ENCODE results near the gene TRABD2B. TPM values are rescaled to one million over a fixed set of nuclear protein-coding genes. Genes with fewer than 3 reads are reported as not detected.
A peak's percentile ranks its signal among the peaks of the same experiment; 100 is the strongest.

TRABD2B gene
- polyA plus RNA-seq, 3 donors = 16.1 to 17.2 (median 16.7) TPM

DNA sequence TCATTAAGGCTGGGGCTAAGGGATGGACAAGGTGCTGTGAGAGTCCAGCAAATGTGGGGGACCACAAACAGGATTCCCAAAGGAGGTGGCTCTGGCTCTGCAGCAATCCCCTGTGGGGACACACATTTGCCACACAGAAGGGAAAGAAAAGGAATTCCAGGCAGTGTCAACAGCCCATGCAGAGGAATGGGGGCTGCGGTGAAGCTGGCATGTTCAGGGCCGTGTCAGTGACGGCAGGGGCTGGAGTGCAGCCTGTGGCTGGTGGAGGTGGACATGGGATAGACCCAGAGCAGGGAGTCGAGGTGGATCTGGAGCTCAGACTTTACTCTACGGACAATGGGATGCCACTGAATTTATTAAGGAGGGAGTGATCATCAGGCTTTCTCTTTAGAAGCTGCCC, 183.2 kb downstream of the TRABD2B start:
- DNase-seq (ENCODE audit: low read depth in 3 of 3, low spot score in 2 of 3) = no peak

DNA sequence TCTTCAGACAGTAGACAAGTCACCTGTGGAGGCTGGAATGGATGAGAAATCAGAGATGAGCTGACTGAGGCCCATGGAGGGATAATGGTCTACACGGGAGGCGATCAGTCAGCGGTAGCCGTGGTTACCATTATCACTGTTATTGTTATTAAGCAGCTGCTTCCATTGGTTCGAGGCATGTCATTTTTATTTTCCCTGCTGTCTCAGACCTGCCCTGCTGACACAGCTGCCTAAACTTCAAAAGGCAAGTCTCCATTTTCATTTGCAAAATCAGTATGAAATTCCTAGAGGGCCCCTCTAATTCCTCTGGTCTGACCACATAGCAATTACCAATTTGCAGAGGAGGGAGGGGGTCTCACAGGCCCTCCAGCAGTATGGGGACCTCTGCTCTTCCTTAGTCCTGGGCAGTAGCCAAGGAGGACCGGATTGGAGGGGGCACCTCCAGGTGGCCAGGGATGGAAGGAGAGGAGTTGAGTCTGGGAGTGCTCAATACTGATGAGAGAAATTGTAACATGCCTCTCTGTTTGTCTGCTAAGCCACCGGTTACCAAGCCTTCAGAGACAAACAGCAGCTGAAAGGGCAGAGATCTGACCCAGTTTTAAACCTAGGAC, 184.2 kb downstream of the TRABD2B start:
- DNase-seq (ENCODE audit: low read depth in 3 of 3, low spot score in 2 of 3) = no peak

DNA sequence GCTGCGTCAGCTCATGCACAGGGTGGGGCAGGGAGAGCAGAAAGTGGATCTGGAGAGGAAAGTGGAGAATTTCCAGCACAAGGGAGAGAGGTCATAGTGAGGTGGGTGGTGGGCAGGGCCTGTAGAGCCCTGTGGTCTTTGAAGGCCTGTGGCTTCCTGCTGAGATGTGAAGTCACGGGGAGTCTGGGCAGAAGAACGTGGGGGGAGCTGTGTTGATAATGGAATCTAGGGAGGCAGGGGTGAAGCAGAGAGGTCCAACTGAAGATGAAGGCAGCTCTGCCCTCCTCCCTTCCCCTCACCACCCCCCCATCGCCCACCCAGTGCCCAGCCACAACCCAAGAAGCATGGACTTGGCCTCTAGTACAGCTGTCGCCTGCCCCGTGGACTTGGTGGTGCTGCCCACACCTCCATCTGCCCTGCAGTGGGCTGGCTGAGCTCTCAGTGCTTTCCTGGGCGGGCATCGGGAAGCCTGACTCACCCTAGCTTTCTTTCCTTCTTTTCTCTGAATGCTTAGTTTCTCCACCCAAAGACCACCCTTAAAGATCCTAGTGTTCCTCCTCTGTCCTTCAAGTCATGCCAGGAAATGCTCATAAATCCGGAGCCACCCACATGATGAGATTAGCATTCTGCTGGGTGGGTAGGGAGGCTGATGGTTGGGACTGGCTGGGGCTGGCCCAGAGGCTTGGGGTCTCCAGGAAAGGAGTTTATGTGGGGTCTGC, 186.1 kb downstream of the TRABD2B start:
- no peak for DNase-seq (ENCODE audit: low read depth in 3 of 3, low spot score in 2 of 3)

DNA sequence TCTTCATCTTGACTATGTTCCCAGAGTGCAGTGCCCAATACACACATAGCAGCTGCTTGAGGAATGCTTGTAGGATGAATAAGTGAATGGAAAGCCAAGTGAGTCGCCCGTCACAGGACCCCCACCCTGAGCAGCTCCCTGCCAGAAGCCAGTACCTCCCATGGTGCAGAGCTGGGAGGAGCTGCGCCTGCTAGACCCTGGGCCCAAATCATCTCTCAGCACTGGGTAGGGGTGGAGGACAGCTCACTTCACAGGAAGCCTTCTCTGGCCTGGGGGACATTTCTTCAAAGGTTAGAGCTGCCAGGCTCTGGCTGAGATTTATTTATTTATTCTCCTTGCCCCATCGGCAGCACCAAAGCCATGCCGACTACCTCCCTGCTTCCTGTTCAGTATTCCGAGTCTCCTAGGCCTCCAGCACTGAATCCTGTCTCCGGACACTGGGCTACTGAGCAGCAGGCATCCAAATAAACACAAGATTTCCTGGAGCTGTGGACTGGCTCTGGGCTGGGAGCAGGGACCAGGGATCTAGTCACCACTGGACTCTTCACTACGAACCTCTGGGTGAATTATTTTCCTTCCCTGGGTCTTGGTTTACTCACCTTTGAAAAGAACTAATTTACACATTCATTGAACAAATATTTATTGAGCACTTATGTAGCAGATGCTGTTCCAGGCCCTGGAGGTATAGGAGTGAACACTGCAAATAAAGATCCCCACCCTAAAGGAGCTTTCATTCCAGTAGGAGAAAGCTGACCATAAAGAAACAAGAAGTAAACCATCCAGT, 187.7 kb downstream of the TRABD2B start:
- DNase-seq (ENCODE audit: low read depth in 3 of 3, low spot score in 2 of 3) = no peak

DNA sequence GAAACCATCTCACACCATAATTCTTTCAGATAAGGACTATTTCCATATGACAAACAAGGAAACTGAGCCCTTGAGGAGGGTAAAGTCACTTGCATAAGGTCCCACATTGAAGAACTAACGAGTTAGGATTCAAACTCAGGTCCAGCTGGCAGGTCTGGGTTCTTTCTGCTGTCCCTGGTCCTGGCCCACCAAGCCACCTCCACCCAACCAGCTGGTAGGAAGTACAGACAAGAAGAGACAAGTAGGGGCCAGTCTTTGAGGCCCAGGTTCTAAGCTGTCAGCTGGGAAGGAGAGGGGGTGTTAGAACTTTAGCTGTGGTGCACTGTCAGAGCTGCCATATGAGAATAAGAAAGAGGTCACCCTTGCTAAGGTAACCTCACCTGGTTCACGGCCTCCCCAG, 188.6 kb downstream of the TRABD2B start:
- DNase-seq (ENCODE audit: low read depth in 3 of 3, low spot score in 2 of 3) = no peak

DNA sequence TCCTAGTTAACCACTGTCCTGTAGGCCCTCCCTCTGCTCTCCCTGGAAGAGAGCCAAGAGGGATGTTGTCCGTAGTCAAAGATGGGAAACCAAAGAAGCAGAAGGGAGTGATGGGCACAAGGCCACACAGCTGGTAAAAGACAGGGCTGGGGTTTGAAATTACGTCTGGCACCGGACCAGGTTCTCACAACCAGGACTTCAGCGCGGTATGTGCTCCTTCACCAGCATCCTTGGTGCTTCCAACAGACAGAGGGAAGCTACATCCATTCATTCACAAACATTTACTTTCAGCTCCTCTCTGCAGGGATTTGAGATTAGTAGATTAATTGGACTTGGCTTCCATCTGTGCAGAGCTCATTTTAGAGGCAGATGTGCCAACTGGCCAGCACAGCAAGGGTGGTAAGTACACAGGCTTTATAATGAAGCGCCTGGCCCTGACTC, 191.2 kb downstream of the TRABD2B start:
- no peak for DNase-seq (ENCODE audit: low read depth in 3 of 3, low spot score in 2 of 3)

DNA sequence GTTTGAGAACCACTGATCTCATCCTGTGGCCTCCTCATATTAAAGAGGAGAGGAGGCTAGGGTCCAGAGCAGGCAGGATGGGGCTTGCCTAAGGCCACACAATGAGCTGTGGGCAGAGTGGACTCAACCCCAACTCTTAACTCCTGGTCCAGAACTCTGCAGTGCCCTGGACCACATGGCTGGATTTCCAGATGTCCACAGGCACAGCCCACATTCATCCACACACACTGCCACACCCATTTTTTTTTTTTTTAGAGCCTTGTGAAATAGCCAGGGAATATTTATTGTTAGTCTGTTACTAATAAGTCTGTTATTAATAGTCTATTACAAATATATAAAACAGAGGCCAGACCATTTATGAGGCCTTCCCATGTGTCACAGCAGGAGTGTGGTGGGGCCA, 192.2 kb downstream of the TRABD2B start:
- DNase-seq (ENCODE audit: low read depth in 3 of 3, low spot score in 2 of 3) = no peak

DNA sequence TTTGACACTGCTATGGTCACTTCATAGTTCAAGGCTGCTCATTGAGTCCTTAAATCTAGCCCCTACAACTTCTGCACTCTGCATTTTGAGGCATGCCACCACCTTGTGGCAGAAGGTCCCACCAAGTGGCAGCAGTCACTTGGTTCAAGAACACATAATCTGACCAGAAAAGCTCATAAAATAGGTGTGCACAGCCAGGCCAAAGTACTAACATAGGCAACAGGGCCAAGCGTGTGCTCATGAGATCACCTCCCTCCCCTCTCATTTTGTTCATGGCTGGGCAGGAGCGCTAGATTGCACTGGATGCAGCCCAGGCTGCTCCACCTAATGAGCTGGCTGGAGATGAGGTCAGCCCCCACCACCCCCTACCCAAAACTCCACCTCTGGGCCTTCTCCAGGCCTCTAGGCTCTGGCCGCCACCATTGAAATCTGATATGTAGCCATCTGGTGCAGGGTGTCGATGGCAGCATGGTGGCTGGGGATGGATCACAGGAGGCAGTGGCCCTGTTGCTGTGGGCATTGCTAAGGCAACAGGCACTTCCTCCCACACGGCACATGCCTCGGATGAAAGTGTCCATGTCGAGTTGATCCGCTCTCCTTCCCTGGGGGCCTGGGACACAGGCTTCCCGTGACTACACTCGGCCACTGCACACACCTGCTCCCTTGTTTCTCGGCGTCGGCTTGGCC, 193.2 kb downstream of the TRABD2B start:
- peak in 2 of 3 donors; percentile 48 to 68 for DNase-seq (ENCODE audit: low read depth in 3 of 3, low spot score in 2 of 3)

DNA sequence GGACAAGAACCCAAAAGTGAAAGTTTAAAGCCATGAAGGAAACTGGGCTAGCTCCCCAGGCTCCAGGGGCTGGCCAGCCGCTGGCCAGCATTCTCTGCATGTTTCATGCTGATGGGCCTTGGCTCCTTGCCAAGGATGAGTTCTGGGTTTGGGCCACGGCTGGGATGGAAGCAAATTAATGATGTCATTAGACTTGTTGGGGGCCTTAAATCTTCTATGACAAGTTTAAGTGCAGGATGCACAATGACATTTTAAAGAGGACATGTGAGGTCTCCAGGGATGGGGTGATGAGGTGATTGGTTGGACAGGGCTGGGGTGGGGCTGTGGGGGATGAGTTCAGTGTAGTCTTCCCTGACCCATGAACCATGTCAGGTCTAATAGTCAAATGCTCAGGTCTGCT, 199.6 kb downstream of the TRABD2B start:
- DNase-seq (ENCODE audit: low read depth in 3 of 3, low spot score in 2 of 3) = no peak

DNA sequence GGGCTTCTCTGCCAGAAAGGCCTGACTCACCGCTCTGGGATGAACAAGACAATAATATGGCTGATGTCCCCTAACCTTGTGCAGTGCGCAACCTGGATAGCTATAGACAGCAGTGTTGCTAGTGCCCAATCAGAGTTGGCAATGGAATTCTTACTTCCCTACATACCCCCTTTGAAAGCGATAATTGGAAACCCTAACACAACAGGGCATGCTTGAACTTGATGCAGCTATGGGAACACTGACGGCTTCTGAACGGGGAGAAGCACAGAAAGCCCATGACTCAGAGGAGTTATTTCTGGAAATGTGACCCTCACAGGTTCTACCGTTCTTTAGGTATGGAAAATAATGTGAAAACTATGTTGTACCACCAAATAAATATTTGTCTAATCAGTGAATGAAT, 200.6 kb downstream of the TRABD2B start:
- DNase-seq (ENCODE audit: low read depth in 3 of 3, low spot score in 2 of 3) = no peak

DNA sequence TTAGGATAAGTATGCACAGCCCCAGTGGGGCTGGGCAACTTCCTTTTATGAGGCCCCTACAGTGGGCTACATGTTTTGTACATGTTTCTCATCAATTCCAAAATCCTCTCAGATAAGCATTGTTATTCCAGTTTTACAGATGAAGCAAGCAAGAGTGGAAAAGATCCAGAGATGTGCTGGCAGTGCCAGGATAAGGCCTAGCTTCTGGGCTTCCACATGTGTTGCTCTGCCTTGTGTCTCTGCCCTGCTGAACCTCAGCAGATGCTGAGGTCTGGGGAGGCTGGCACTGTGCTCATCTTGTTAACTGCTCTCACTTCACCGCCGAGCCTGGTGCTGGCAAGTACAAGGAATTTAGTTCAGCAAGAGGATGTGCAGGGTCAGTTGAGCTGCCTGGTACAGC, 202.1 kb downstream of the TRABD2B start:
- no peak for DNase-seq (ENCODE audit: low read depth in 3 of 3, low spot score in 2 of 3)

DNA sequence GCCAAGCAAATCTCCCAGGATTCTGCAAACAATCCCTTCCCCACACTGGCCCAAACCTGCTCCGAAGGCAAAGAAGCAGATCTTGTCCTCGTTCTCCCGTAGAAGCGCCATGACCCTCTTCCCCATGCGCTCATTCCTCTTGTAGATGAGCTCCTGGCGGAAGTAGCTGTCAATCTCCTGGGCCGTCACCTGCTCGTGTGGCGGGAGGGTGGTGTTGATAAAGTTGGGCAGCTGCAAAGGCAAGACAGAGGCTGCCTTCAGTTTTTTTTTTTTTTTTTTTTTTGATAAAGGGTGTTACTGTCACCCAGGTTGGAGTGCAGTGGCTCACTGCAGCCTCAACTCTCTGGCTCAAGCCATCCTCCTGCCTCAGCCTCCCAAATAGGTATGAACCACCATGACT, 202.7 kb downstream of the TRABD2B start:
- no peak for DNase-seq (ENCODE audit: low read depth in 3 of 3, low spot score in 2 of 3)

DNA sequence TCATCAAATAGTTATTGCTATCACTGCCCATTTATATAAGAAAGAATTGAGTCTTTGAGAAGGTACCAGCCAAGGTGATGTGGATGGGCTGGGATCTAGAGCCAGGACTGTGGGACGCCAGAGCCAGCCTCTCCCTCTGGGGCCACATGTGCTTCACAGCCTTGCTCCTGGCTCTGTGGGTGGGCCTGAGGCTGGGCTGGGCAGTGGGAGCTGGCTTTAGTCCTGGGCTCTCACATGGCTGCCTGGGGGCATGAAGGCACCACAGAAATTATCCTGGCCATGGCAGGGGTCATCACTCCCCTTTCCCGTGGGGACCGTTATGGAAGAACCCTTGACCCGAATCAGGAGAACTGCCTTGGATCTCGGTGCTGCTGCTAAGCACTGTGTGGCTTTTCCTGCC, 203.1 kb downstream of the TRABD2B start:
- DNase-seq (ENCODE audit: low read depth in 3 of 3, low spot score in 2 of 3) = no peak

DNA sequence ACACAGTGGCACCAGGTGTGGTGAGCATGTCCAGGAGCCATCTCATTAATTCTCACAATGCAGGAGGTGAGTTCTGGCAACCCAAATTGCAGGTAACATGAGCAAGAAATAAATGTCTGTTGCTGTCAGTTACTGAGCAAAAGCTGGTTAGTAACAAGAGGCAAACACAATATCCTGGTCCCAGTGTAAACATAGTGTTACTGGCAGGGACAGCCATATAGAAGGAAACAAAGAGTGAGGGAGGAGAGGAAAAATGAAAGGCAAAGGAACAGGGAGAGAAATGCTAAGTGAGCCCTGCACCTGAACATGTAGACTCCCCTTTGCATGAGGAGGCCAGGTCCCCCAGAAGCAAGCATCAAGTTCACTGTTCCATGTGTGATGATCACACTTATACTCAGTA, 203.6 kb downstream of the TRABD2B start:
- DNase-seq (ENCODE audit: low read depth in 3 of 3, low spot score in 2 of 3) = no peak

DNA sequence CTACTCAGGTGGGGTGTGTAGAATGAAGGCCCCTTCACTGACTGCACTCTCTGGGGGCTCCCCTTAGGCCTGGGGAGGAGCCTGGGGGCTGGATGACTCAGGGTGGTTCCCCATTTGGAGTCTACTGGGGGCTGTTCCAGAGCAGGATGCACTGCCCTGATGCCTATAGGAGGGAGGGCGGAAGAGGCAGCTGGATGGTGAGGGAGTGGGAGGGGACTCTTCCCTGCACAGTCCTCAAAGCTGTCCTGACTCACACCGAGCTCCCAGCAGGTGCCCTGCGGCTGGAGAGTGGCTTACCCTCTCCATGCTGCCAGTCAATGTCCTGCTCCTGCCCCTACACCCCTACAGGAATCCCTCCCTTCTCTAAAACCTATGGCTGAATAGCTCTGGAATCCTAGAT, 204.4 kb downstream of the TRABD2B start:
- DNase-seq (ENCODE audit: low read depth in 3 of 3, low spot score in 2 of 3) = no peak

DNA sequence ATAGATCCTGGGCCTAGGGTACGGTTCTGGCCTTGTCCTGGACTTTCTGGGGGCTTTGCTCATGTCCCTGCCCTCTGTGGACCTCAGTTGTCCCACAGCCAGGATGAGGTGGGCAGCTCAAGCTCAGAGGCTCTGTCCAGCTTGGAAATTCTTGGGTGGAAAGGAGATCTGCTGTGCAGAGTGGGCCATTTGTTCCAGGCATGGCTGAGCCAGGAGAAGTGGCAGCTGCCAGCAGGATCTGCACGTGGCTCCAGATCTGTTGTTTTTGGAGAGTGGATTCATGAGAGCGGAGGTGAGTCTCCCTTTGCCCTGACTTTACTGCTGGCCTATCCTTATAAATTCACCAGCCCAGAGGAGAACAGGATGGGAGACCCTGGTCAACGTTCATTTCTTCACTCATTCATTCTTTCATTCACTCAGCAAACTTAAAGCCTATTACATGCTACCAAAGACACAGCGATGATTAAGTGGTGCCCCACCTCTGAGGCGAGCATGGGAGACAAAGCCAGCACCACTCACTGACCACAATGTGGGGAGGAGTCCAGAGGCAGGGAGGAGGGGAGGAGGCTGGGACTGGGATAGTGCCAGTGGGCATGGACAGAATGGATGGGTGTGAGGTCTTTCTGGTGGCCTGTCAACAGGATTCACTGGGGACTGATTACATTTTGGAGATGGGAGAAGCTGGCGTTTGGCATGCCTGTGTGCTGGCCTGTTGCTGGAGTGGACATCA, 205.1 kb downstream of the TRABD2B start:
- DNase-seq (ENCODE audit: low read depth in 3 of 3, low spot score in 2 of 3) = no peak

DNA sequence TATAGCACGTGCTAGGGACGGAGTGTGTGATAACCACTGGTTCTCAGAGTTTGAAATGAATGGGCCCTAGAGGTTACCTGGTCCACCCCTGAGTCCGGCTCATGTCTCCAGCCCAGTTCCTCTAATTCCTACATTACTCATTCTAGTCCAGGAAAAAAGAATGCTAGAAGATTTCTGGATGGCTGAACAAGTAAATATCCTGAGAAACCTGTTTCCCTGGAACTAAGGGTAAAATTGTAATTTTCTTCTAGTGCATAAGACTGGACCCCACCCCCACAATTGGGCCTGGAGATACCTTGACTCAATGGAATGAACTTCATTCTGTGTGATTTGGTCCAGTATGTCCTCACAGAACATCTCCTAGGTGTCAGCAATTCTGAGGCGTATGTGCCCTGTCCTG, 208.4 kb downstream of the TRABD2B start:
- DNase-seq (ENCODE audit: low read depth in 3 of 3, low spot score in 2 of 3) = no peak

DNA sequence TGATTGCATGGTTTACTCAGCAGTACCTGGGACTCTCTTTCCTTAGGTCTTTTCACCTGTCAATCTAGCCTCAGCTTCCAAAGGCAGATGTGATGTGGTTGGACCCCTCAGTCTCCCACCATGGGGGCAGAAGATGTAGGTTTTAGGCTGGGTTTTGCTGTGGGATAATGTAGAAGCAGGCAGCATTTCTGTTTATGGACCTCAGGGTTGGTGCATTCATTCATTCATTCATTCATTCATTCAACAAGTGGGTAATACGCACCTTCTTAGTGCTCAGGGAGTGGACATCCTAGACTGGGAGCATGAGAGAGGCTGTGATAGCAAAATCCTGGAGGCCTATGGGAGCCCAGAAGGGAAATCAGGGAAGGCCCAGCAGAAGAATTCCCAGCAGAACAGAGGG, 209.6 kb downstream of the TRABD2B start:
- DNase-seq (ENCODE audit: low read depth in 3 of 3, low spot score in 2 of 3) = no peak

DNA sequence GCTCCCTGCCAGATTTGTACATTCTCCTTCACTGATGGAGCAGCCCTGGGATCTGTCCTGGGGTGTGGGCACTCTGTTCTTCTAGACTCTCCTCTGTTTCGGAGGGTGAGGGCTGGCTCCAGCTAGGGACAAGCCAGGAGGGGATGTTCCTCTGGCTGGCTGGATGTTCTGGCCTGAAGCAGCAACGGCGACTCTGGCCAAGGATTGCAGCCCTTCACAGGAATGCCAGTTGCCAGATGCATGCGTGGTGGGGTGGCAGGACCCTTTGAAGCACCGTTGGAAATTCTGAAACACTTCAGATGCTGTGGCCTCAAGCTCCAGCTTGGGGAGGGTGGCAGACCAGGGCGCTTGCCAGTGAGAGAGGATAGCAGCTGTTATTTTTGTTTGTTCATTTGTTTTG, 210.9 kb downstream of the TRABD2B start:
- DNase-seq (ENCODE audit: low read depth in 3 of 3, low spot score in 2 of 3) = no peak

DNA sequence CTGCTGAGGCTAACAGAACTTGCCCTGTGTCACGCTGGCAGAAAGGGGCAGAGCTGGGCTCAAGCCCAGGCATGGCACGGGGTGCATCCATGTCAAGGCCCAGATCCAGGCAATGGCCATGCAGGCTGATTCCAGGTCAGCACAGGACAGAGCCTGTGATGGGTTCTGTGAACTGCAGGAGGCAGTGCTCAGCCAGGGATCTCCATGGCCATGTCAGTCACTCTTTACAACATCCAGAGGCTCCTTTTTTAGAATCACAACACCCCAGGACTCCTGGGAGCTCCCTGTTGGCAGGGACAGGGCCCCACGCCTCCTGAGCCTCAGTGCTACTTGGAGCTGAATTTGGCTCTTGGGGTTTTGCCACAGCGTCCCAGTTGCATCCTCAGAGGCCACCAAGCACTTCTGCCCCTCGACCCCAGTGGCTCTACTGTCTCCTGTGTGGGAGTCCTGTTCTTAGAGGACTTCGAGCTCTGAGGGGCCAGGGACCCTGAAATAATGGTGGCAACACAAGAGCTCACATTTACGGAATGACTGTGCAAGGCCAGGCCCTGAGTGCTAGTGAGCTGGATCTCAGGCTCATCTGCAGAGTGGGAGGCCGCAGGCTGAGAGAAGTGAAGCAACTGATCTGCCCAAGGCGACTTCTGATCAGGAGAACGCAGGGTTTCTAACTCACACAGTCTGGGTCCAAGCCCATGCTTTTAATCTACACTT, 211.5 kb downstream of the TRABD2B start:
- no peak for DNase-seq (ENCODE audit: low read depth in 3 of 3, low spot score in 2 of 3)
